Gastrocnemius medialis (tissue), 4 donors: ENCODE data around the gene MAML3. TPM values are rescaled to one million over a fixed set of nuclear protein-coding genes. Genes with fewer than 3 reads are reported as not detected.

Experiments
- ATAC-seq, 2 donors: fragments of 150-250 bp; one replicate each; pipeline ENCODE4 v1.9.1; 2016
- DNase-seq, 2 donors: peaks; one replicate each; pipeline ENCODE4 v3.0.0-alpha.2; 2019
- H3K27ac ChIP-seq, 4 donors: fragments of 200-600 bp; sonication (generic); 1 replicate in 1 of 4; 2 replicates in 3 of 4; pipeline ENCODE4 v1.5.1; 2016 to 2018; ENCODE audit warnings: mild to moderate bottlenecking in 2 of 4, moderate library complexity in 1 of 4
- H3K27me3 ChIP-seq, 3 donors: fragments of 200-600 bp; sonication (generic) in 2 of 3; 1 replicate in 1 of 3; 2 replicates in 2 of 3; pipeline versions ENCODE4 v1.5.1 to v1.6.0; 2016 to 2019; ENCODE audit warnings: mild to moderate bottlenecking in 1 of 3, moderate library complexity in 1 of 3
- H3K36me3 ChIP-seq, 2 donors: fragments of 200-600 bp; sonication (generic) in 1 of 2; one replicate each; pipeline ENCODE4 v1.5.1; 2017 to 2018
- H3K4me1 ChIP-seq, 2 donors: fragments of 200-600 bp; sonication (generic) in 1 of 2; one replicate each; pipeline ENCODE4 v1.5.1; 2016 to 2017; ENCODE audit warnings: mild to moderate bottlenecking in 2 of 2
- H3K4me3 ChIP-seq, 4 donors: fragments of 200-600 bp; sonication (generic) in 3 of 4; 1 replicate in 1 of 4; 2 replicates in 3 of 4; pipeline ENCODE4 v1.5.1; 2016 to 2019; ENCODE audit warnings: mild to moderate bottlenecking in 2 of 4
- H3K9me3 ChIP-seq, 3 donors: fragments of 200-600 bp; sonication (generic) in 2 of 3; 1 replicate in 1 of 3; 2 replicates in 2 of 3; pipeline ENCODE4 v1.5.1; 2016 to 2019
- POLR2A ChIP-seq, 2 donors: fragments of 450-650 bp; IDR thresholded peaks; one replicate each; pipeline ENCODE4 v1.6.1; 2017; ENCODE audit warnings: antibody characterized with exemption in 2 of 2, mild to moderate bottlenecking in 2 of 2, moderate library complexity in 2 of 2
- in situ Hi-C, 4 donors: fragments of 200-750 bp; cut with MboI; loops; one replicate each; pipeline versions ENCODE4 v1.15.0 to v1.8.0; 2017; ENCODE audit warnings: low sequenced_read_pairs in 4 of 4
- intact Hi-C: fragments of 100-400 bp; cut with DNase I; formaldehyde crosslinking; loops from one replicate; pipeline ENCODE4 v1.15.1; 2023; ENCODE audit warnings: low total_unique reads
- total RNA-seq, 4 donors: library from RNA; depleted of rRNA; stranded (reverse); fragments of >200 nt; gene quantifications; one replicate each; pipeline versions ENCODE4 v1.1.0 to v1.2.3, GENCODE V29; 2016
- TF ChIP-seq, protein P1 (sequence below), 5 experiments: fragments of 450-650 bp in 3 of 5; fragments of 200-600 bp in 2 of 5; sonication (generic) in 2 of 5; IDR thresholded peaks in 4 of 5; conservative IDR thresholded peaks in 1 of 5; 1 replicate in 4 of 5; 2 replicates in 1 of 5; pipeline ENCODE4 v1.5.1; 2016 to 2019; ENCODE audit warnings: antibody characterized with exemption in 5 of 5, mild to moderate bottlenecking in 3 of 5, moderate library complexity in 3 of 5

Gene MAML3
- total RNA-seq, 4 donors from 2014 or later, result 0.98 to 1.5 (median 1.4) TPM

DNA sequence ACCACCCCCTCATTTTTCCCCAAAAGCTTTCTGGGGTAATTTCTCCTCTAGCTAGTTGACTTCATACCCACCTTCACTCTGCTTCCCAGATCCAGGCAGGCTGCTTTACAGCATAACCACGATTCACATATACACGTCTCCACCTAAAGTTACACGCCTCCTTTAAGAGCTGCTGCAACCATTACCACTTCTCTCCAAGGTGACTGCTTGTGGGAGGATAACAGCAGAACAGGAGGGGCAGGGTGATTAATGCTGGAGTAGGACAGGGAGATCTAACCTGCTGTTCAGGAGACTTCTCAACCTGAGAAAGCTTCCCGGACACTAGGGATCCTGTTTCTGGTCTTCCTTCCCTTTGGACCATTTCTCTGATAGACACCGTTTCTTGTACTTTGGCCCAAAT is 411.0 kb downstream of the MAML3 start:
- Histone ChIP-seq H3K27ac (no peak overlapping the region), H3K4me1 (peaks cover 26 to 30% of the 10 kb centered on the region in 2 donors), H3K27me3 (no peaks in the 10 kb centered on the region), H3K4me3 (no peak overlapping the region), H3K9me3 (no peaks in the 10 kb centered on the region), H3K36me3 (no peaks in the 10 kb centered on the region)
- in situ Hi-C loops (loop anchor here in 2 of 4 donors (25.0 kb wide), 2 partner anchors 419 to 619 kb away; partner anchors contain the start of genes MAML3 (in 1 of the 2) and SCOC (in 1 of the 2)), intact Hi-C loops (no loop called here)
- ATAC-seq (no peak), DNase-seq (no peak)
- no peak for TF ChIP-seq POLR2A (IDR thresholded peaks at IDR 0.05)
- TF ChIP-seq, protein P1, sequence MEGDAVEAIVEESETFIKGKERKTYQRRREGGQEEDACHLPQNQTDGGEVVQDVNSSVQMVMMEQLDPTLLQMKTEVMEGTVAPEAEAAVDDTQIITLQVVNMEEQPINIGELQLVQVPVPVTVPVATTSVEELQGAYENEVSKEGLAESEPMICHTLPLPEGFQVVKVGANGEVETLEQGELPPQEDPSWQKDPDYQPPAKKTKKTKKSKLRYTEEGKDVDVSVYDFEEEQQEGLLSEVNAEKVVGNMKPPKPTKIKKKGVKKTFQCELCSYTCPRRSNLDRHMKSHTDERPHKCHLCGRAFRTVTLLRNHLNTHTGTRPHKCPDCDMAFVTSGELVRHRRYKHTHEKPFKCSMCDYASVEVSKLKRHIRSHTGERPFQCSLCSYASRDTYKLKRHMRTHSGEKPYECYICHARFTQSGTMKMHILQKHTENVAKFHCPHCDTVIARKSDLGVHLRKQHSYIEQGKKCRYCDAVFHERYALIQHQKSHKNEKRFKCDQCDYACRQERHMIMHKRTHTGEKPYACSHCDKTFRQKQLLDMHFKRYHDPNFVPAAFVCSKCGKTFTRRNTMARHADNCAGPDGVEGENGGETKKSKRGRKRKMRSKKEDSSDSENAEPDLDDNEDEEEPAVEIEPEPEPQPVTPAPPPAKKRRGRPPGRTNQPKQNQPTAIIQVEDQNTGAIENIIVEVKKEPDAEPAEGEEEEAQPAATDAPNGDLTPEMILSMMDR (IDR thresholded peaks at IDR 0.05 in 4 of 5, conservative IDR thresholded peaks at IDR 0.05 in 1 of 5), result no peak

DNA sequence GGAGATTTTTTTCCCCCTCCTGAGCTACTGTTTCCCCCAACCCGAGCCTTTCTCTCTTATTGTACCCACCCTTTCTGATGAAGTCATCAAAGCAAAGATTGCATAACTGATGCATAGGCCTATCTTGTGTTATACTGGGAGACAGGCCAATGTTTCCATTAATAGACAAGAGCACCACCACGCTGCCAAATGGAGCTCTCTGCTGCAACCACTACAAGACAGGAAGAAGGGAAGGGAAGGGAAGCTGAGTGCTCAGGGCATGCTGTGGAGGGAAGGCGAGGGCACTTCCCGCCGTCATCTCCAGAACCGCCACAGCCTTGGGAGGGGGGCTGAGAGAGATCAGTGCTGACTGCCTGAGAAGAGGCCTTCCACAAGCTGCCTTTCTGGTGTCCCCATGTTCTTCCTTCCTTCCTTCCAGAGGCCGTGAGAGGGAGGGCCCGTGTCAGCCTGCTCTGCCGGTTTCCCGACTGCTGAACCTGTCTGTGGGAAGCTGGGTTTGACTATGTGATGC is 413.4 kb downstream of the MAML3 start:
- in situ Hi-C loops, result loop anchor here in 2 of 4 donors (25.0 kb wide), 2 partner anchors 422 to 622 kb away; partner anchors contain the start of genes MAML3 (in 1 of the 2) and SCOC (in 1 of the 2)
- Histone ChIP-seq H3K4me1 (peaks cover 26 to 30% of the 10 kb centered on the region in 2 donors), H3K36me3 (no peaks in the 10 kb centered on the region), H3K27me3 (no peaks in the 10 kb centered on the region), H3K9me3 (no peaks in the 10 kb centered on the region), H3K4me3 (peak overlapping the region; percentile 10 to 50 (median 44)), H3K27ac (peak overlapping the region; percentile 80 to 97 (median 92))
- no peak for TF ChIP-seq POLR2A (IDR thresholded peaks at IDR 0.05)
- TF ChIP-seq, protein P1 (IDR thresholded peaks at IDR 0.05 in 4 of 5, conservative IDR thresholded peaks at IDR 0.05 in 1 of 5), result peak in 4 of 5 experiments; percentile 2 to 44 (median 30)
- ATAC-seq (peak; percentile 96 to 98), DNase-seq (peak; percentile 76 to 88)
- intact Hi-C loops, result loop anchor here (1.0 to 2.0 kb wide), 2 partner anchors 23 to 306 kb away; no protein-coding TSS in a partner anchor

DNA sequence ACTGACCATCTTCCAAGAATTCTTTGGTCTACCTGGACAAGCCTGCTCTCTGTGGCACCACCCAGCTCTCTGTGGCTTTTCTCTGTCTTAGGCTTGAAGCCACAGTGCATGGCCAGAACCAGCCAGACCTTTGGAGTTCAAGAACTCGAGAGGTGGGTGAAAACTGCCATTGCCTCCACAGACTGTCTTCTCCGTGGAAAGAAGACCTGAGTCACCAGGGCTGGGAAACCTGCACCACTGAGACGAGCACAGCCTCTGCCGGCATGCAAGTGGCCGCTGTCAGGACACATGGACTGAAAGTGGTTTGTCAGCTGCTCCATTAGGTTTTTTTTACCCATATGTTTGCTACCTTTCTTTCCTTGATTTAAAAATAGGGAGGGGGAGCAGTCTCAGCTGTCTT is 413.9 kb downstream of the MAML3 start:
- H3K4me3 ChIP-seq, result peak overlapping the region; percentile 10 to 50 (median 44)
- H3K4me1 ChIP-seq, result peaks cover 26 to 30% of the 10 kb centered on the region in 2 donors
- peak; percentile 76 to 78 for DNase-seq
- peak; percentile 88 to 90 for ATAC-seq
- no peaks in the 10 kb centered on the region for H3K27me3 ChIP-seq
- intact Hi-C loops, result loop anchor here (1.0 to 2.0 kb wide), 2 partner anchors 23 to 307 kb away; no protein-coding TSS in a partner anchor
- no peaks in the 10 kb centered on the region for H3K36me3 ChIP-seq
- H3K27ac ChIP-seq, result peak overlapping the region; percentile 80 to 97 (median 92)
- H3K9me3 ChIP-seq, result no peaks in the 10 kb centered on the region
- TF ChIP-seq POLR2A (IDR thresholded peaks at IDR 0.05), result peak; percentile 30 to 48
- TF ChIP-seq, protein P1 (IDR thresholded peaks at IDR 0.05 in 4 of 5, conservative IDR thresholded peaks at IDR 0.05 in 1 of 5), result no peak
- in situ Hi-C loops, result loop anchor here in 2 of 4 donors (25.0 kb wide), 2 partner anchors 422 to 622 kb away; partner anchors contain the start of genes MAML3 (in 1 of the 2) and SCOC (in 1 of the 2)

DNA sequence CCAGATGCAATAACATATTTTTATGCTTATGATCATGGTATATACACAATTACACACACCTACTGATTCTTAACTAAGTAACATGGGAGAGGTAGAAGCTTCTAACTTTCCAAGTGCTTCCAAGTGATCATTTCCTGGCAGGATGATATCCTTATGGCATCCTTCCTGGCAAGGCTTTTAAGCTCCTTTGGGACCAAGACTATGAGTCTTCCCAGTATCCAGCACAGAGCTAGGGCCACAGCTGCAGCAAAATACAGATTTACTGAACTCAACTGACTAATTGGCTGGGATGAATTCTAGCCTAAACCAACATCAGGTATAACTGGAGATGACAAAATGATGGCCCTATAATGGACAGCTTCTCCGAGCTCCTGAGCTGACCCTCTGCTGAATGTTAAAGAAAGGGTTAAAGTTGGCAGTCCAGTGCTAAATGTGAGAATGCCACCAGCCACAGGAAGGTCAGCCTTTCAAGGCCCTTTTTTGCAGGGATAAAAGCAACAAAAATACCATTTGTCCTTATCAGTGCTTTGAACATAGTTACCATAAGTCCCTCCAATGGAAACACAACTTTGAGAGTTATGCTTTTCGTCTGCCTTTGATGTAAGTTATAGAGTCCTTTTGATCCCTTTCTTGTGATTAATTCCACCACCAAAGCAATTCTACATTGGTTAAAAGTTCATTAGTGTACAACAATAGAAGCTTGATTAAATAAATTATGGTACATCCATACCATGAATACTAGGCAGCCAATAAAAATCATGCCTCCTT is 415.0 kb downstream of the MAML3 start:
- Histone ChIP-seq H3K4me1 (peaks cover 33 to 34% of the 10 kb centered on the region in 2 donors), H3K27me3 (no peaks in the 10 kb centered on the region), H3K36me3 (no peaks in the 10 kb centered on the region), H3K4me3 (no peak overlapping the region), H3K27ac (peak overlapping the region; percentile 80 to 97 (median 92)), H3K9me3 (no peaks in the 10 kb centered on the region)
- no peak for ATAC-seq
- intact Hi-C loops, result loop anchor here (5.0 kb wide), 4 partner anchors 72 to 498 kb away; partner anchors contain the start of gene MGST2
- in situ Hi-C loops, result loop anchor here (10.0 to 25.0 kb wide), 6 partner anchors 74 to 623 kb away; partner anchors contain the start of genes MAML3 (in 2 of the 4), MGST2 (in 1 of the 4) and SCOC (in 1 of the 4)
- TF ChIP-seq, protein P1 (IDR thresholded peaks at IDR 0.05 in 4 of 5, conservative IDR thresholded peaks at IDR 0.05 in 1 of 5), result no peak
- TF ChIP-seq POLR2A (IDR thresholded peaks at IDR 0.05), result no peak
- no peak for DNase-seq
